ENCODE data around the gene SEMA4D.

The SEMA4D gene, protein sequence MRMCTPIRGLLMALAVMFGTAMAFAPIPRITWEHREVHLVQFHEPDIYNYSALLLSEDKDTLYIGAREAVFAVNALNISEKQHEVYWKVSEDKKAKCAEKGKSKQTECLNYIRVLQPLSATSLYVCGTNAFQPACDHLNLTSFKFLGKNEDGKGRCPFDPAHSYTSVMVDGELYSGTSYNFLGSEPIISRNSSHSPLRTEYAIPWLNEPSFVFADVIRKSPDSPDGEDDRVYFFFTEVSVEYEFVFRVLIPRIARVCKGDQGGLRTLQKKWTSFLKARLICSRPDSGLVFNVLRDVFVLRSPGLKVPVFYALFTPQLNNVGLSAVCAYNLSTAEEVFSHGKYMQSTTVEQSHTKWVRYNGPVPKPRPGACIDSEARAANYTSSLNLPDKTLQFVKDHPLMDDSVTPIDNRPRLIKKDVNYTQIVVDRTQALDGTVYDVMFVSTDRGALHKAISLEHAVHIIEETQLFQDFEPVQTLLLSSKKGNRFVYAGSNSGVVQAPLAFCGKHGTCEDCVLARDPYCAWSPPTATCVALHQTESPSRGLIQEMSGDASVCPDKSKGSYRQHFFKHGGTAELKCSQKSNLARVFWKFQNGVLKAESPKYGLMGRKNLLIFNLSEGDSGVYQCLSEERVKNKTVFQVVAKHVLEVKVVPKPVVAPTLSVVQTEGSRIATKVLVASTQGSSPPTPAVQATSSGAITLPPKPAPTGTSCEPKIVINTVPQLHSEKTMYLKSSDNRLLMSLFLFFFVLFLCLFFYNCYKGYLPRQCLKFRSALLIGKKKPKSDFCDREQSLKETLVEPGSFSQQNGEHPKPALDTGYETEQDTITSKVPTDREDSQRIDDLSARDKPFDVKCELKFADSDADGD

DNA sequence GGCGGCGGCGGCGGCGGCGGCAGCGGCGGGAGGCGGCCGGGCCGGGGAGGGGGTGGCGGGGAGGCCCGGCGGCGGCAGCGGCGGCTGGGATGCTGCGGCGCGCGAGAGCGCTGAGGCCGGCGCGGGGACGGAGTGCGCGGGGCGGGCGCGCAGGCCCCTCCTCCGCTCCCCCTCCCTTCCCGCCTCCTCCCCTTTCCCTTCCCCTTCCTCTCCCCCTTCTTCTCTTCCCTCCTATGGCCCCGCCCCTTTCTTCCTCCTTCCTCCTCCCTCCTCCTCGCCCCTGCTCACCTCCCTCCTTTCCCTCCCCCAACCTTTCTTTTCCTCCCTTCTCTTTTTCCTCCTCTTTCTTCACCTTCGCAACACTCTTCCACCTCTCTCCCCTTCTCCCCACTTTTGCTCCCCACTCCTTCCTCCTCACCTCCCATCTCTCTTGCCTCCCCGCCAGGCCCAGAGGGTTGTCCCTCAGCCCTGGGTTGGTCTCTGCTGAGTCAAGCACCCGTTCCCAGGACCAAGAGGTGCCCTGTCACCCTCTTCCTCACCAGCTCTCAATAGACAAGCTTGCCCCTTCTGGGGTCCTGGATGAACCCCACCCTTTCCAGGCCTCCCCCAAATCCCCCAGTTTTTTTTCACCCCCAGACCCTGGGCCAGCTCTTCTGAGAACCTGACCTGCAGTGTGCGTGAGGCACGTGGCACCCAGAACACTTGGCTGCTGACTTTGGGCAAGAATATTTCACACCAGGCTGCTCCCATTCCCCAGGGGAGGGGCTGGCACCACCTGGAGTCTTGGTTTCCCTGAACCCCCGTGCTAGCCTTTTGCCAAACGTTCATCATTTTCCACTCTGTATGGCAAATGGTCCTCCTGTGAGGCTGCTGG lies at the start of gene SEMA4D:
SEMA4D (minus strand) TSS at position 136 of the 874 bp plus-strand sequence. CDS start 92,657 bp downstream, outside the sequence.
- DNase-seq (ENCODE audit: low read depth in 2 of 2): peak; percentile 25 to 28

DNA sequence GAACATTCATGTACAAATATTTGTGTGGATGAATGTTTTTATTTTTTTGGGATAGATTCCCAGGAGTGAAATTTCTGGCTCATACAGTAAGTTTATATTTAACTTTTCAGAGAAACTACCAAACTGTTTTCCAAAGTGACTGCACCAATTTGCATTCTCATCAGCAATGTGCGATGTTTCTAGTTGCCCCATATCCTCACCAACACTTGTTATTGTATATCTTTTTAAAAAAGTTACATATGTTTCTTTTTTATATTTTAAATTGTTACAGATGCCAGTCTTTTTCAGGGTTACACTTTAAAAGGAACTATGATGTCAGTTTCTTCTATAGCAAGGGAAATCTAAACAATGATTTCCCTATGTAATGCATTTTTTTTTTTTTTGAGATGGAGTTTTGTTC lies 49.1 kb upstream of the SEMA4D start:
- DNase-seq (ENCODE audit: low read depth in 2 of 2): no peak

DNA sequence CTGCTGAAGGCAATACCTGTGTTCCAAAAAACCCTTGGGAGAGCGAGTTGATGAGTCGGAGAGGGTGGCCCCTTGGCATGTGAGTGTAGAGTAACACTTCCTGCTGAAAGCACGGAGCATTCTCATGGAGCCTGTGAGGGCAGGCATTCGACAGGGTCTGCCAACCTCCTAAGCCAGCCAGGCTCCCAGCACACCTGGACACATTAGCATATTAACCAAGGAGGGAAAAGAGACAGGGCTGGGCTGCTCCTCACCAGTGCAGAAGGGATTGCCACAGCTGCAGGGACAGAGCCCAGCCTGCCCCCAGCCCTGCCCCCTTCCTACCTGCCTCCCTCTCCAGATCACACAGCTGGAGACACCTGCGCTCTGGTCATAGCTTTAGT lies 46.4 kb upstream of the SEMA4D start:
- DNase-seq (ENCODE audit: low read depth in 2 of 2): no peak

DNA sequence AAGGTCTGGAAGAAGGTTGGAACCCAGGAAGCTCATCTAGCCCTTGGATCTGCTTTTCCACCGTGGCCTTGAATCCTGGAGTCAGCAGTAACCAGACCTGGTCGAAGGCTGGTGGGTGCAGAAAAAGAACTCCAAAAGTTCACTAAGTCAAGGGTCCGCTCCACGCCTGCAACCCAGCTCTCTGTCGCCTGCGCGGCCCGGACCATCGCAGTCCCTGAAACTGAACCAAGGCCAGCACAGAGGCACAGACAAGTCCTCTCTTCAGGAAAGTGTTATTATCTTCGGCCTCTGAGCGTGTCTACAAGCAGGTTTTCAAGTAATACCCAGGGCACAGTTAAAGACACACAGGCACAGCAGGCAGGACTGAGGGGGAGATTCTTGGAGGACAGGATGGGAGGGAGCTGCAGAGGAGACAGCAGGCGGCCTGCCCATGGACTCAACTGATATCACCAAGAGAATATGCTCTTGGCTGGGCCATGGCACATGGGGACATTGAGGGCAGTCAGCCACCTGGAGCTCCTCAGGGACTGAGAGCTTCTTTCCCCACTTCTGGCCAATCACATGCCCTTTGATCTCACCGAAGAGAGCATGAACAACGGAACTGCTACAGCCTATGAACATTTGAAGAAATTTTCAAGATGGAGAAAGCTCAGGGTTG lies 45.8 kb upstream of the SEMA4D start:
- DNase-seq (ENCODE audit: low read depth in 2 of 2): no peak

DNA sequence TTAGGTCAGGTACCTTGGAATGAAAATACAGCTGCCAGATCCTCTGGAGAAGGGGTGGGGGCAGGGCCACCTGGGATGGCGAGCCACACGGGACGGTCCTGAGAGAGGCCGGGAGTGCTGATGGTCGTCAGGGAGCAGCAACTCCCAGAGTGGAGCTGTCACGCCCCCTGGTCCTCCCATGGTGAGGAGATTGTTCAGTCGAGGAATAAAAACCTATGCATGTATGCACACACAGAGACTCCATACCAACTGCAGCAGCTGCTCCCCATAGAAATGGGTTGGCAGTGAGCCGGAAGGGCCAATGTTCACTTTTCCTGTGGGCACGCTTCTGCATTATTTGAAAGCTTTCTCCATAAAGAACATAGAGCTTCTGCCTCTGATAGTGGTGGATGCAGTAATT lies 45.2 kb upstream of the SEMA4D start:
- DNase-seq (ENCODE audit: low read depth in 2 of 2): no peak

DNA sequence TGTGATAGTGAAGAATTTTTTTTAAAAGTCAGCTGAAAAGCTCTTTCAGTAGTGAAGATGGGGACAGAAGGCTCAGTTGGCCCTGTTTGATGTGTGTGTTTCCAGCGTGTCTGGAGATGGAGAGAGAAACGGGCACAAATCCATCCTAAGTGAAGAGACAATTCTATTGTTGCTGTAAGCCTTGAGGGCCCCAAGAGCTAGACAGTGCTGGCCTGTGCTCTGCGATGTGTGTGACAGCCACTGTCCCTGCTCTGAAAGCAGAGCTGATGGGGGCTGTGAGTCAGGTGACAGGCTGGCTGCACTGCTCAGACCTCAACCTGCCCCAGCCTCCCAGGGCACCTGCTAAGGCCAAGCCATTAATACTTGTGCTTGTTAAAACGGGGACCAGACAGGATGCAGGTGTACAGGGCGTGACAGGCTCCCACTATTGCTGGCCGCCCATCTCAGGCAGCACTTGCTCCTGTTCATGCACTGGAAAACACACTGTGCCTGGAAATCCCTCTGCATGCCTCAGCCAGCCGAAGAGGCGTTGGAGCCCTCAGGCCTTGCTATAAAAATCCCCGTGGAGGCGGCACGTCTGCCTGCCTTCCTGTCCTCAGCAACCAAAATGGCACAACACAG lies 44.6 kb upstream of the SEMA4D start:
- DNase-seq (ENCODE audit: low read depth in 2 of 2): no peak

DNA sequence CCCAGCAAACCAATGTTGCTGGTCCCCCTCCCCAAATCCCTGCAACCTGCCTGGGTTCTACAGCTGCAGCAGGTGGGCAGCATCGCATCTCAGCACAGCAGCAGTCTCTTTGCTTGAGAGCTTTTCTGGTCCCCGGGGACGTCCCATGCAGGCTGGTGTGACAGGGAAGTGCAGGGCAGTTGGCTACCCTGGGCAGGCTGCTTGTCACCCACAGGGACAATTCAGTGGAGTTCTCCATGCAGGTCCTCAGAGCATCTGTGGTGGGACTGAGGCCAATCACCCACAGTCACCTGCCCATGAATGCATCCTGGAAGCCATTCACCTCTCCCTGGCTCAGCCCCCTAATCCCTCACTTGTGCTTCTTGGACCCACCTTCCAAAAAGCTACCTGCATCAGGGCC lies 43.9 kb upstream of the SEMA4D start:
- DNase-seq (ENCODE audit: low read depth in 2 of 2): no peak

DNA sequence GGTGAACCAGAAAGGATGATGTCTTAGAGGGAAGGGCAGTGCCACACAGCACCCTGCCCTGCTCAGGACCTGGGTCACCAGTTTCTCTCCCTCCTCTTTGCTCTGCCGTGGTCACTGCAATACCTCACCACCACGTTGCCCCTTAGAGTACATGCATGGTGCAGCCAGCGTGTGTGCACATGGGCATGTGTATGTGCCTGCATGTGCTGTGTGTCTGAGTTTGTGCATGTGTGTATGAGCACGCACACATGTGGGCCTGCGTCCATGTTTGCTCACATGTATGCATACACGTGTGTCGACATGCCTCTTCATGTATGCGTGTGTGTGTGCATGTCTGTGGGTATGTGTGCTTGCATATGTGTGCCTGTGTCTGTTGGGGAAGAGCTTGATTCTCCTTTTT lies 41.5 kb upstream of the SEMA4D start:
- no peak for DNase-seq (ENCODE audit: low read depth in 2 of 2)

DNA sequence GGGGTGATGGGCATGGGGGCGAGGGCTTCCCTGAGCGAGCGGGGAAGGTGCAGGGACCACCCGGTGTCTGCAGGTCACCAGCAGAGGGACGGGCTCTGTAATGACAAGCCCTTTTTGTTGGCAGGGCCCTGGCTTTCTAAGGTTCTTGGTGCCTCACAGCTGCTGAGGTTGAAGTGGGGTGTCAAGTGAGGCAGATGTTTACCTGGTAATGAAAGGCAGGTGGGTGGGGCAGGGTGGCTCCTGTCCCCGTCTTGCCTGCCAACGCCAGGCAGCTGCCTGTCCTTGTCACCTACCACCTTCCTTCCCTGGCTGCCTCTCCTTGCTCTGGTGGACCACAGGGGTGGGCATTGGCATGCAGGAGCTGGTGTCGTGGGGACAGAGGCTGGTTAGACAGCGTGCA lies 41.0 kb upstream of the SEMA4D start:
- DNase-seq (ENCODE audit: low read depth in 2 of 2): no peak

DNA sequence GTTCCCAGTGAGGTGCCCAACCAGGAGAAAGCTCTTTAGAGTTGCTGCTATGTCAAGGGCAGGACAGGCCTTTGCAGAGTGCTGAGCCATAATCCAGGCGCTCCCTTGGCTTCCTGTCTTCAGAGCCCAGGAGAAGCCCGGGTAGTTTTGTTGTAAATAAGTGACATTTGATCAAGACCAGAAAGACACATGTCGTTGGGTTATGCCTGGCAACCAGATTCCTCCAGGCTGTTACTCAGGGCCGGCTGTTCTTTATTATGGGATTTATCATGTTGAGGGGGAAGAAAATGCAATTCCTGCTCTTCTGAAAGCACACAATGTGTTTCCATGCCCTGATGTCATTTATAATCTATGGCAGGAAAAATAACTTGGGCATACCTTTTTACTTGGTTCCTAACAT lies 39.3 kb upstream of the SEMA4D start:
- DNase-seq (ENCODE audit: low read depth in 2 of 2): no peak

DNA sequence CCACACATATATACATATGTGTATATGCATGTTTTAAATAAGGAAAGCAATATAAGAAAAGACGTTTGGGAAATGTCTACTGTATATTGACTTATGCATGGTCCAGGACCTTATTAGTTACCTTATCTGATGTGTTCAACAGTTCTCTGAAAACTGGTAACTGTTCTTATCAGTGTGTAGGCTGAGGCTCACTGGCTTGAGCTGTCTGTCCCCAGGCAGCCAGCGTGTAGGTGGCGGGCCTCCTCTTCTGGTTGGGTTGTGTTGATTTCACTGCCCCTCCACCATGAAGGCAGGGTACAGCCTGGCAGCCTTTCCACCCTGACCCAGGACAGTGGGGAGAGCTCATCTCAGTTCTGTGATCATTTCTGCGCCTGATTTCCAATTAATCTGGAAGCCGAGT lies 38.7 kb upstream of the SEMA4D start:
- DNase-seq (ENCODE audit: low read depth in 2 of 2): no peak

DNA sequence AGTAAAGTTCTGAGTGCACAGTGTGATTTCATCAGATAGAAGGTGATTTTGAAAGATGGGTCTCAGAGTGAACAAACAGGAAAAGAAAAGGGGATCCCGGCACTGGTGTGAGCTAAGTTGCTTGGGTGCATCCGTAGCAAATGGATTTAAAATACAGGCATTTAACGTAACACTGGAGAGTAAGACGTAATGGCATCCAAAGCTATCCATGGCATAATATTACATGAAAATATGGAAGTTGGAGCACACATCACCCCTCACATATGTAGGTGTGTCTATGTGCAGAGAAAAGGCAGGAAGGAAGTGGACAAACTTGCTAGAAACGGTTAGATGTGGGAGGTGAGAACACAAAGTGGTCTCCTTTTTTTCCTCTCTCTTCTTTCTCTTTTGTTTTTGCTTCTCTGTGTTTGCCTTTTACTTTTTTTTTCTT lies 38.2 kb upstream of the SEMA4D start:
- no peak for DNase-seq (ENCODE audit: low read depth in 2 of 2)

DNA sequence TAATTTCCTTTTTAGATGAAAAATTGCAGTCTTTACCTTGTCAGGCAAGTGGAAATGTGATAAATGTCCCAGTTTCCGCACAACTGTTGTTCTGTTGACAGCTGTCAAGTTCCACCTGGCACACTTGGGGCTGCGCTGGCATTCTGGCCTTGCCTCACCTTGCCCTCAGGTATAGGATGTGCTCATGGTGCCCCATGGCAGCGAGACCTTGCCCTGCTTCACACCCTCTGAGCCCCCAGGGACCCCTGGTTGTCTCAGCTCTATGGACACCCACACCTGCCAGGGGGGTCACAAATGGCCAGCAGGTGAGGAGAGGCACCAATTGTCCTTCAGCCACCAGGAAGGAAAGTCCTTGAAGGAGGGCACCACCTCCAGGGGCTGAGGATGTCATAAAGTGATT lies 37.5 kb upstream of the SEMA4D start:
- no peak for DNase-seq (ENCODE audit: low read depth in 2 of 2)

DNA sequence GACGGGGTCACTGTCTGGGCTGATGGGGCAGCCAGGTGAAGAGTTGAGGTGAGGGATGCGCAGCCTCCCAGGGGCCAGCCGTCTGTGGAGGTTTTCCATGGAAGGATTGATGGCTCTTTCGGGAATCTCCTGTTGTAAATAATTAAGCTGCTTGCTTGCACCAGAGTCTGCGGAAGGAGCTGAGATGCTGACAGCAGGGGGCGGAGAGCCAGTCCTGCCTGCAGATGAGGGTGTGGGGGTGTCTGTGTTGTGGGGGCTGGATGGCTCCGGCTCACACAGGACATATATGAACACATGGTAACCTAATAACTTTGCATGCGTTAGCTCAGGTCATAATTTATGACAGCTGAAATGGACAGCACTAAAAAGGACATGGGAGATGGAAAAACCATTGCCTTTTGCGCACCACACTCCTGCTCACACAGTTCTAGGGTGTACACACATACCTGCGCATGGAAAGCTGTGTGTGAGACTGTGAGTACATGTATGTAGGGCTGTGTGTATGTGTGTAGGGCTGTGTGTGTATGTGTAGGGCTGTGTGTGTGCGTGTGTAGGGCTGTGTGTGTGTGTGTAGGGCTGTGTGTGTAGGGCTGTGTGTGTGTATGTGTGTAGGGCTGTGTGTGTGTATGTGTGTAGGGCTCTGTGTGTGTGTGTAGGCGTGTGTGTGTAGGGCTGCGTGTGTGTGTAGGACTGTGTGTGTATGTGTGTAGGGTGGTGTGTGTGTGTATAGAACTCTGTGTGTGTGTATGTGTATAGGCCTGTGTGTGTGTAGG lies 36.8 kb upstream of the SEMA4D start:
- no peak for DNase-seq (ENCODE audit: low read depth in 2 of 2)

DNA sequence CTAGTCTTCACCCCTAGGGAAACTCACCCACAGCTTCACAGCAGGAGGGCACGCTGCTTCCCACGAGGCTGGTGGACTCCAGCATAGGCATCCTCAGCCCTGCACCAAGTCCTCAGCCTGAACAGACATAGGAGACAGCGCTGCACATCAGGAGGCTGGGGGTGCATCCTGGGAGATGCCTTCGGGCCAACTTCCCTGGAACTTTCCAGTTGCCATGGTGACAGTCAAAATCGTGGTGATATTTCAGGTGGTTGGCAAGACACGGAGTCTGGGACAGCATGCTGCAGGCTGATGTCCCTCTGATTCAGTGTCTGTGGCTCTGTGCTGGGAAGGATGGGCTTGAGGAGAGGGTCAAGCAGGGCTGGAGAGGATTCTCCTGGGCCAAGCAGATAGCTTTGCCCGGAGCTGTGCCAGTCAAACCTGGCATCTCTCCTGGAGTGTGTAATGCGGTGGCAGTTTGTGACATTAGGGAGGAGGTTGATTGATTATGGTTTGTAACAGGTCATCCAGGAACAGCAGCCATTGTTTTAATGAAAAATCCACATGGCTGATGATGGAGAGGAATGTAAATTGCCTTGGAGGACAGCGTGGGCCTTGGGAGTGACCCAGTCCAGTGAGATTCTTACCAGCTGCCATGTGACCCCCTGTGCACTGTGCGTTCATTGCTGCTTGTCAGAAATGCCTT lies 35.6 kb upstream of the SEMA4D start:
- no peak for DNase-seq (ENCODE audit: low read depth in 2 of 2)

DNA sequence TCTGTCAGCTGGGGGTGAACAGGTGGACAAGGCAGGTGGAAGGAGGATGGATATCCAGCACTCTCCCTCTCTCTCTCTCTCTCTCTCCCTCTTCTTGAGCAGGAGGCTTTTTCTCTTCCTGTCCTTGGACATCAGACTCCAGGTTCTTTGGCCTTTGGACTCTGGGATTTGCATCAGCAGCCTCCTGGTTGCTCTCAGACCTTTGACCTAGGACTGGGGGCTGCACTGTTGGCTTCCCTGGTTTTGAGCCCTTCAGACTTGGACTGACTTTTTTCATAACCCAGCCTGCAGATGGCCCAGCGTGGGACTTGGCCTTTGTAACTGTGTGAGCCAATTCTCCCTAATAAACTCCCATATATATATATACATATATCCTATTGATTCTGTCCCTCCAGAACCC lies 35.0 kb upstream of the SEMA4D start:
- DNase-seq (ENCODE audit: low read depth in 2 of 2): no peak

DNA sequence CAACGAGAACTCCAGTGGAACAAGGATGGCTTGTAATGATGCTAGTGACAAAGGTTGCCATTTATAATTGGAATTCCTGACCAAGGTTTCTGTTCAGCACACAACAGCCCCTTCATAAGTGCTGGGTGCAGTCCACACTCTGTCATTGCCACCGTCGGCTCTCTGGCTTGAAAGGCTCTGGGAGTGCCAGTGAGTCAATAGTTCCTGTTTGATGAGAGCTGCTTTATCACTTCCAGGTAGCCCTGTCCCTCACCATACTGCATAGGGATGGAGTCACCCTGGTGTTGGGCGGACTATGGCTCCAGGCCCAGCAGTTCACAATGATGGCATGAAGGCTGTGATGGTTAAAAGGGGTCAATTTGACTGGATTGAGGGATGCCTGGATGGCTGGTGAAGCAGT lies 34.6 kb upstream of the SEMA4D start:
- DNase-seq (ENCODE audit: low read depth in 2 of 2): no peak

DNA sequence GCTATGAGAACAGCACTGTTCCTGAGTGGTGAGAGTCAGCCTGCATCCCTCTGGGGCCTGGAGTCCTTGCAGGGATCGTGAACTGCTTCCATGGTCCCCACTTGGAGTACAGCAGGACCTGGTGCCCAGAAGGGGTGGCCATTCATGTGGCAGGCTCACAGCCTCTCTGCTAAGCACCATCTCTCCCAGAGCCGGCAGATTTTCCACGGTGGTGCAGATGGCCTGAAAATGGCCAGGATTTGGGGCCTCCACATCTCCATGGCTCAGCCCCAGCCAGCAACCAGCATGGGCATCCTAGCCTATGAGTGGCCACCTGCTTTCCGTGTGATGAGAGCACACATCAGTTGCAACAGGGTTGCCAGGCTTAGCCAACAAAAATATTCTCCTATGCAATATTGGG lies 33.9 kb upstream of the SEMA4D start:
- no peak for DNase-seq (ENCODE audit: low read depth in 2 of 2)

DNA sequence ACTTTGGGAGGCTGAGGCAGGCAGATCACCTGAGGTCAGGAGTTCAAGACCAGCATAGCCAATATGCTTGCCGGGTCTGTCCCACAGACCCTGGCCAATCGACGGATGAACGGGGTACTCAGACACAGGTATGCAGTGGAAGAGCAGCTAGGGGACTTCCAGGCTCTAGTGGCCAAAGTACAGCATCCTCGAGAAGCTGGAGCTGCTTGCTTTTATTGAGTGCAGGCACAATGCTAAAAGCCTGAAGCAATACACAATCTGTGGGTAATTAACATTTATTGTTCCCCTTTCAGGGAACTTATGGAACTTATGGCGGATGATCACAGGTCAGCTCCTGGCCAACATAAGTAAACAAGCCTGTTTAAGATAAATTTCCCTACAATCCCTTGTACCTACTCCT lies 32.8 kb upstream of the SEMA4D start:
- DNase-seq (ENCODE audit: low read depth in 2 of 2): no peak
